ENCODE measurements around the gene RAC2. TPM values are rescaled to one million over a fixed set of nuclear protein-coding genes. Genes with fewer than 3 reads are reported as not detected.

The RAC2 gene
- total RNA-seq, 1 experiment from 2014 or later, result 90.5 TPM

DNA sequence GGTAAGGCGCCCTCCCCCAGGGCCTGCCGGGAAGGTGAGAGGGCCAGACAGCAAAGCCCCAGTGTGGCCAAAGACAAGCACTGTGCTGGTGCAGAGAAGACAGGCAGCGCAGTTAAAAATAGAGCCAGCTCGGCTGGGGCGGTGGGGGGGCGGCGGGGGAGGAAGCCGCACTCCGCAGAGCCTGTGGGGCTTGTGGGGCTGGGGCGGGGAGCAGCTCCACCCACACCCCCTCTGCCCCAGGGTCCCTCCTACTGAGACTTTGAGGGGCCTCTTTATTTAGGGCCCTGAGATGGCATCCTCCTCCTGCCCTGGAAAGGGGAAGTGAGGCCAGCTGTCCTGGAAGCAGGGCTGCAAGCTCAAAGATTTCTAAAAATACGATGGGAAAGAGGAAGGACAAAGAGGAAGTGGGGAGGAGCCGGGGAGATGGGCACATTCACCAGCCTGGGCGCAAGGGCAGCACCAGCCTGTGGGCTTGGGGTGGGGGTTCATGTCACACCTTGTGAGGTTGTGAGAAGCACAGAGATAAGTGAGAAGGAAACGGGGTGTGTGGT lies 40.8 kb upstream of the RAC2 start:
- Histone ChIP-seq H3K79me2 (ENCODE audit: low read depth) (no peaks in the 10 kb centered on the region), H3K9me2 (ENCODE audit: insufficient read depth) (no peaks in the 10 kb centered on the region), H3K36me3 (ENCODE audit: low read depth) (no peaks in the 10 kb centered on the region), H4K20me1 (ENCODE audit: insufficient read depth) (no peaks in the 10 kb centered on the region), H3K9me3 (ENCODE audit: insufficient read depth, low read depth) (no peaks in the 10 kb centered on the region), H3K27me3 (ENCODE audit: insufficient read depth, low read depth) (peaks cover 28% of the 10 kb centered on the region), H2AFZ (no peak overlapping the region), H3K4me1 (replicated peaks; ENCODE audit: insufficient read depth) (peaks cover 6% of the 10 kb centered on the region; the same call in 1 of the 2 replicates), H3K4me3 (no peak overlapping the region), H3F3A (ENCODE audit: insufficient read depth, low read depth) (no peaks in the 10 kb centered on the region), H3K4me2 (no peak overlapping the region), H3K27ac (no peak overlapping the region)
- ChIA-PET CTCF (no interaction called here), POLR2A (ENCODE audit: unreplicated experiment) (interaction anchor here (0.6 kb wide), 1 partner anchor 255 kb away, joined by 7 read pairs; no protein-coding TSS in a partner anchor)
- intact Hi-C loops (cut with micrococcal nuclease; ENCODE audit: unreplicated experiment), result no loop called here
- TF ChIP-seq EZH2 (IDR thresholded peaks at IDR 0.05; ENCODE audit: low read depth) (no peak), CTCF (conservative IDR thresholded peaks at IDR 0.05) (no peak)
- BruUV-seq (replicated peaks), result no TSS peak
- no peak for DNase-seq

DNA sequence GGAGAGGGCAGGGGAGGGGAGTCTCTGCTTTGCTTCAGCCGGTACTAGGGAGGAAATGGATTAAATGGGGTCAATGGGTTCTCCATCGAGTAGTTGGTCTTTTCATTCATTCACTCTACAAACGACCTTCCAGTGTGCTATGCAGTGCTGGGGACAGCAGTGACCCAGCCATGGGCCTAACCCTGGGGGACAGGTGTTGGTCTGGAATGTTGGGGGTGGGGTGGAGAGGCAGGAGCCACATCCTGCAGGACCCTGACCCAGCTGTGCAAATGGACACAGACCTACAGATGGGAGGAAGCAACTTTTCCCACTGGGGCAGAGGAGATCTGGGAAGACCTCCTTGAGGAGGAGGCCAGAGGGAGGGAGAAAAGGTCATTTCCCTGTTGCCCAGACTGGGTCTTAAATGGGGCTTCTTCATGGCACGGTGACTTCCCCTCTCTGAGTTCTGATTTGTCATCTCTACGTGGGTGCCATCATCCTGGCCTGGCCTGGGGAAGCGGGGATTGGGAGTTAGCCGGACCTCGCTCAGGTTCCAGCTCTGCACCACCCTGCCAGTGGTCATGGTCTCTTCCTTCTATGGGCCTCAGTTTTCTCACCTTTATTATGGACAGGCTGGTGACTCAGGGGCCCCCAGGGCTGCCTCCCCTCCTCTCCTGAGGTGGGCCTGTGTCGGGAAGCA lies 40.2 kb upstream of the RAC2 start:
- Histone ChIP-seq H3K27me3 (ENCODE audit: insufficient read depth, low read depth) (peaks cover 28% of the 10 kb centered on the region), H3K9me2 (ENCODE audit: insufficient read depth) (no peaks in the 10 kb centered on the region), H3K4me2 (no peak overlapping the region), H3K27ac (no peak overlapping the region), H3K9me3 (ENCODE audit: insufficient read depth, low read depth) (no peaks in the 10 kb centered on the region), H3K4me1 (replicated peaks; ENCODE audit: insufficient read depth) (peaks cover 6% of the 10 kb centered on the region; the same call in 1 of the 2 replicates), H3K79me2 (ENCODE audit: low read depth) (no peaks in the 10 kb centered on the region), H3K36me3 (ENCODE audit: low read depth) (no peaks in the 10 kb centered on the region), H4K20me1 (ENCODE audit: insufficient read depth) (no peaks in the 10 kb centered on the region), H3F3A (ENCODE audit: insufficient read depth, low read depth) (no peaks in the 10 kb centered on the region), H2AFZ (no peak overlapping the region), H3K4me3 (no peak overlapping the region)
- TF ChIP-seq CTCF (conservative IDR thresholded peaks at IDR 0.05), result no peak
- TF ChIP-seq EZH2 (IDR thresholded peaks at IDR 0.05; ENCODE audit: low read depth), result no peak
- BruUV-seq (replicated peaks), result no TSS peak
- CTCF ChIA-PET, result no interaction called here
- intact Hi-C loops (cut with micrococcal nuclease; ENCODE audit: unreplicated experiment), result no loop called here
- POLR2A ChIA-PET (ENCODE audit: unreplicated experiment), result interaction anchor here (0.5 to 0.6 kb wide), 2 partner anchors 255 to 393 kb away, joined by 7 to 8 read pairs; no protein-coding TSS in a partner anchor
- no peak for DNase-seq

GRCh38 chr22:37283393-37283937 lies 39.4 kb upstream of the RAC2 start:
- DNase-seq, result no peak
- no peak overlapping the region for H3K27ac ChIP-seq
- H3K9me2 ChIP-seq (ENCODE audit: insufficient read depth), result no peaks in the 10 kb centered on the region

More at GRCh38 chr22:37283393-37283937, 39.4 kb upstream of the RAC2 start:
- BruUV-seq (replicated peaks), result no TSS peak
- Histone ChIP-seq H3K9me3 (ENCODE audit: insufficient read depth, low read depth) (no peaks in the 10 kb centered on the region), H3K79me2 (ENCODE audit: low read depth) (no peaks in the 10 kb centered on the region), H2AFZ (no peak overlapping the region), H3K4me2 (no peak overlapping the region), H3K27me3 (ENCODE audit: insufficient read depth, low read depth) (peaks cover 28% of the 10 kb centered on the region), H3F3A (ENCODE audit: insufficient read depth, low read depth) (no peaks in the 10 kb centered on the region), H3K4me1 (replicated peaks; ENCODE audit: insufficient read depth) (peaks cover 6% of the 10 kb centered on the region; the same call in 1 of the 2 replicates), H4K20me1 (ENCODE audit: insufficient read depth) (no peaks in the 10 kb centered on the region), H3K36me3 (ENCODE audit: low read depth) (no peaks in the 10 kb centered on the region), H3K4me3 (no peak overlapping the region)
- CTCF ChIA-PET, result no interaction called here
- TF ChIP-seq EZH2 (IDR thresholded peaks at IDR 0.05; ENCODE audit: low read depth) (no peak), CTCF (conservative IDR thresholded peaks at IDR 0.05) (no peak)
- POLR2A ChIA-PET (ENCODE audit: unreplicated experiment), result no interaction called here
- intact Hi-C loops (cut with micrococcal nuclease; ENCODE audit: unreplicated experiment), result no loop called here
